ENCODE data around the gene ADORA2A.

The ADORA2A gene

DNA sequence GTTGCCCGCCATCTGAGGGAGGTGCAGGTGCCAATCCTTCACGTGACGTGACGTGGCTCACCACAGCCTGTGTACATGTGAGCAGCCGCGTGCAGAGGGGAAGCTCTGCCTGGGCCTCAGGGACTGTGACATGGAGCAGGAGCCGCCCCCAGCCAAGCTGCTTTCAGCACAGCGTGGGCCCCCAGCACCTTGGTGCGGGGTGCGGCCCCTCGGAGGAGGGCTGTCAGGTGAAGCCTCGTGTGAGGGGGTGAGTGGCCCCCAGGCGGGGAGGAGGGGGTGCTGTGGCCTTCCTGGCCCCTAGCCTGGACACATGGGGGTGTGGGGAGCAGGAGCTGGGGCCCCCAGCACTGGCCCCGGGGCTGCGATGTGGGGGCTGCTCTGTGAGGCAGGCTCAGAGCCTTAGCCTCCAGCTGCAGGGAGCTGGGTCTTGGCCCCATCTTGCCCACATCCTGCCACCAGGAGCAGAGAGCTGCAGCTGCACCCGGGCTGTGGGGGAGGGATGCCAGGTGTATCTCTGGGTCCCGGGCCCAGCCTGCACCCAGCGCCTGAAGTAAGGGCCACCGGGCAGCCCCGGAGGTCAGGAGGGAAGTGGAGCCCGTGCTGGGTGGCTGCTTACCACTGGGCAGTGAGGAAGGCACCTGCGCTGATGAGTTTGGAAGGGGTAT is at the start of gene ADORA2A:
Gene ADORA2A (plus strand): TSS at position 100 of the 665 bp plus-strand sequence. CDS start 5,806 bp downstream, outside the sequence.
- peak; percentile 87 for DNase-seq

DNA sequence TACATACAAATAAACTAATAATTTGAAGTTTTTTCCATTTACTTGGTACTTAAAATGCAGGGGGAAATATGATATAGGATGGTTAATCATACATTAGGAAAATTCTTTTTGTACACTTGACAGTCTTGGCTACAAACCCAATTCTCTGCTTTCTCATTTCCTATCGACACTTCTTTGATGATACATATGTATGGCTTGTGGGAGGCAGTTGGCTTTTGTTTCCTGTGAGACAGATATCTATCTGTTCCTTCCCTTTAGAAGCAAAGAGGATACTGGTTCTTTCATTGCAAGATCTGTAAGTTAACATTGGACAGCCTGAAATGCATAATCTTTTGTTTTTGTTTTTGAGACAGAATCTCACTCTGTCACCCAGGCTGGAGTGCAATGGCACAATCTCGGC is 47.9 kb upstream of the ADORA2A start:
- no peak for DNase-seq

DNA sequence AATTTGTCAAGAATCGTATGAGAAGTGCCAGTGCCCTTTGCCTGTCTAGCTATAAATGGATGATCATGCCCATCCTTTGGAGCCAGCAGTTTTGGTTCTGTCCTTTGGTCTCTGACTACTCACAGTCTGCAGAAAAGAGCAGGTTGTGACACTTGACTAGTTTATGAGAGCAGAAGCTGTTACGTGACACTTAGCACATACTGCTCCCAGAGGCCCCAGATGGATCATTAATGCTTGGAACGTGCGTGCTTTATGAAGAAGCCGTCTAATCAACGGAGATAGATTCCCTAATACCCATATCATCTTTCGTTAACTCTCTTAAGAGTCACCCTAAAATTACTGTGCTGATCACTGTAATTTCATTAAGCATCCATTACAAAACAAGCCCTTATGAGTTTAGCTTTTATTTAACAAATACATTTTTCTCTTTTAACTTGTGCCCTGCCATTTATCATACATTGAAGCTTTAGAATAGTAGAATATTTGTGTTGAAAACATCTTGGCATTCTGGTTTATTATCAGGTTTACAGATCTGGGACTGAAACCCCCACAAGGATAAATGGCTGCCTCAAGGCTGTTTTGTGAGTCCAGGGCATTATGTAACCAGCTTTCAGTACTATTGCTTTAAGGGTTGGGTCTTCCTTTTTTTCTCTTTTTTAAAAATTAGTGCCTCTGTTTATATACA is 47.0 kb upstream of the ADORA2A start:
- no peak for DNase-seq

DNA sequence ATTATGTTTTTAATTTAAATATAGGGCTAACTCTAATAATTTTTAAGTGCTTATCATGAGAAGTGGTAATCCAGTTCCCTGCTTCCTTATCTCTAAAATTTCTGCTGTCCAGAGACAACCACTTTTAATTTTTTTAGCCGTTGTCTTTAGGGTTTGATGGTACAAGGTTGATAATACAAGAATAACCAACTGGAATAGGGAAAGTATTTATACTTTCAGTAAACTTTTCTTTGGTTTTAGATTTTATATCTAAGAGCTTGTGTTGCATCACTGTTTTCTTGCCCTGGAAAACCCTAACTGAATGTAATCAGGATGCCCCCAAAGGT is 46.5 kb upstream of the ADORA2A start:
- no peak for DNase-seq

DNA sequence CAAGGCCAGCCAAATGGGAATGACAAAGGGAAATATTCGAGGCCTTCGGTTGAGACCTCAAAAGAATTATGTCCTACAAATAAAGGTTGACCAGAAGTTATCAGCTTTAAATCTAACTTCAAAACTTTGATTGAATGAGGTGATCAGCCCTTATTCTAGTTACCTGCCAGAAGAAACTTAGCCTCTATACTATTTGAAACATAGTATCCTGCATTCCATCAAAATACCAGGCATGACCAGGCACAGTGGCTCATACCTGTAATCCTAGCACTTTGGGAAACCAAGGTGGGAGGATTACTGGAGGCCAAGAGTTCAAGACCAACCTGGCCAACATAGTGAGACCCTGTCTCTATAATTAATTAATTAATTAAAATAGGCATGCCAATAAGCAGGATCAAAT is 44.3 kb upstream of the ADORA2A start:
- DNase-seq: no peak

DNA sequence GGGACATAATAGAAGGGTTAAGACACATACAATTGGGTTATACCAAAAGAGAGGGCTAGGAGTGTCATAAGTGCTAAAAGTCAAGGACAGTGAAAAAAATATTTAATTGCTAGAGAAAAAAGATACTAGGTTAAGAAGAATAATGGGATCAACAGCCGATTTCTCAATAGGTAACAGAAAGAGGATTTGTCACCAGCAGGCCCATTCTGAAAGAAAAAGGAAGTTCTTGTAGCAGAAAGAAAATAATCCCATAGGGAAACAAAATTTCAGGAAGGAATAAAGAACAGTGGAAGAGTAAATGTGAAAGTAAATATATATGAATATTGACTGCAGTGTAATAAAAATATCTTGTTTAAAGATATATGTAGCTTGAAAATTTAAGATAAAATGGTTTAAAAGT is 43.3 kb upstream of the ADORA2A start:
- DNase-seq: no peak

DNA sequence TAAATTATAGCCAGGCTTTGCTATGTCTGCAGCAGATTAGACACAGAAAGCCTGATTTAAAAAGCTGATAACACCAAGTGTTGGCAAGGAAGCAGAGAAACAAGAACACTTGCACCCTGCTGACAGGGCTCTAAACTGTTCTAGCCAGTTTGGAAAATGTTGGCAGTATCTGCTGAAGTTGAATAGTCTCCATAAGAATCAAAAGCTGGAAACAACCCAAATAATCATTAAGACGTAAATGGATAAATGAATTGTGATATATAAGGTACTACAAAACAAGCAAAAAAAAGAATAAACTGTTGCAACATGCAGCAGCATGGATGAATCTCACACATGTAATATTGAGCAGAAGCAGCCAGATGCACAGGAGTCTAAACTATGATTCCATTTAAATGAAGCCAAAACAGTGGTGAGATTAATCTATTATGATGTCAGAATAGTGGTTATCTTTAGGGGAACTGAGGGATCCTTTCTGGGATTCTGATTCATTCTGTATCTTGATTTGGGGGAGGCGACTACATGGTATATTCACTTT is 40.4 kb upstream of the ADORA2A start:
- no peak for DNase-seq

DNA sequence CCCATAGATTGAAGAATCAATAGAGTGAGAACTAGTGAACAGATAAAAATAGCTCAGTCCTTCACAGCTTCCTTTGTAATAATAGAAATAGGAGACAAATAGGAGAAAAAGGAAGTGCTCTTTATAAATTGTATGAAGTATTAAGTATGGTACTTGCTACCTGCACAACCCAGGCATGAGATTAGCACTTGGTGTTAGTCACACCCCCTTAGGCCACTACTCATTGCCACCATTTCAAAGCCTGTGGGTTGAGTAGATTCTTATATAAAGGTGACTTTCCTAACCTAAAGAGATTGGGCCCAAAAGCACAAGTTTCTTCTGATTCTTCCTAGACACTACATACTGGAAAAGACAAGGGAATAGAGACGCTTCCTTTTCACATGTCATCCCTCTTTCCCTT is 37.7 kb upstream of the ADORA2A start:
- no peak for DNase-seq

DNA sequence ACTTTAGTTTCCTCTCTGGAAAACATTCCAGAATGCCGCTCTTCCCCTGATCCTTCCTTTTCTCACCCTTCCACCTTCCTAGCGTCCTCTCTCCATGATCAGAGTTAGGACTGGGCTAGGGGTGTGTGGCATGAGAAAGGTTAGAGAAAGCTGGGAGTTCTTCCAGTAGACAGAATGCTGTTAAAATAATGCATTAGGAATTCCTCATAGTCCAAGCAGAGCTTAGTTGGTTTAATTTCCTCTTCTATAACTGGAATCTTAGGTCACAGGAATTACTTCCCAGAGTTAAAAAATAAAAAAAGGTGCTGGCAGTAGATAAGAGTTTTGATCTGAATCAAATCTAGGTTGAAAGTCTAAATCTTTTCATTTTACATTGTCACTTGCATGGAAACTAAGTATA is 37.2 kb upstream of the ADORA2A start:
- no peak for DNase-seq

DNA sequence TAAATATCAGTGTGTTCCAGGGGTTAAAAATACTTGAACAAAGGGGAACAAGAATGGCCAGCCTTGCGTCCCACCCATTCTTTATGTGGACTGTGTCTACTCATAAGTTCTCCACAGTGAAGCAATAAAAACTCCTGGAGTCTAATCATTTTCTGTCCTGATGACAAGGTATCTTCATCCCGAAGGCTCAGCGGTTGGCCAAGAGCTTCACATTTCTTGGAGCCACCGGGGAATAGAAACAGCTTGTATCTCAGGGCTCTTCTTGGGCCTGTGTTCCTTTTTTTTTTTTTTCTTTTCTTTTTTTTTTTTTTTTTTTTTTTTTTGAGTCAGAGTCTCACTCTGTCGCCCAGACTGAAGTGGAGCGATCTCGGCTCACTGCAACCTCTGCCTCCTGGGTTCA is 36.8 kb upstream of the ADORA2A start:
- no peak for DNase-seq

DNA sequence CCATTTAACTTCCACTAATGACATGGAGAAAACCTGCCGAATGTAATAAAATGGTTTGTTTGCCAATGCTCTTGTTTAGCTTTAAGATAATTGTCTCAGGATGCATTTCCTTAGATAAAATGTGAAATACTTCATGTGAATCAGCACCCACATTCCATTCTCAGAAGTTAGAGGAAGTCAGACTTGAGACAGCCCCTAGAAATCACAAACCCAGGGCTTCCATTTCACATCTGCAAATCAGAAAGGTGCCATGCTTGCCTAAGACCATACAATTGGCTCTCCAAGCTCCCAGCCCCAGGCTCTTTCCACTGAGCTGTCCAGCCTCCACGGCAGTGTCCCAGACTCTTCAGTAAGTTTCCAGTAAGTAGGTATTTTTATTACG is 35.6 kb upstream of the ADORA2A start:
- no peak for DNase-seq

DNA sequence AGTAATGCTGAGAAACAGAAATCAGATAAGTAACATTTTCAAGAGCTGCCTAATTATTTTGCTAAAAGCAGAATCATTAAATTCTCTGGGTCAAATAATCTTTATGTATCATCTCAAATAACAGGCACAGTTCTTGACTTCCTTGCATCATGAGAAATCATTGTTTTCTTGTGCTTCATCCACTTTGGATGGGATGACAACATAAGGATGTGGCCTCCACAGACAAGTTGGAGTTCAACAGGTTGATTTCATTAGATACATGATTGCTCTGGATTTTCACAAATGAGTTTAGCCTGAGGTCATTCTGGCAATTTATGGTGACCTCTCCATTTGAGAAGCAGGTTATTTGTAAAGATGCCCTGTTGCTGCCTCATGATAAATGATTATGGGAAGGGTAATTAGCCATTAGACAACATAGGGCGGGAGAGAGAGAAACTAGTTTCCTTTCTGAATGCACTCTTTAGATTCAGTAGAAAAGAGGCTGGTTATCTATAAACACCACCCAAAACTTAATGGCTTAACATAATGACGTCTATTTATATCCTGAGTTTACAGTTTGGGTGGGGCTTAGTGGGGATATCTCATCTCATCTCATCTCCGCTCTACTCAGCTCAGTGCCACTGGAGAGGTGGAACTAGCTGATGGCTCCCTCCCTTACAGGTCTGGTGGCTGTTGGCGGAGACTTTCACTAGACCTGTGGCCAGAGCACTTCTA is 35.0 kb upstream of the ADORA2A start:
- no peak for DNase-seq

DNA sequence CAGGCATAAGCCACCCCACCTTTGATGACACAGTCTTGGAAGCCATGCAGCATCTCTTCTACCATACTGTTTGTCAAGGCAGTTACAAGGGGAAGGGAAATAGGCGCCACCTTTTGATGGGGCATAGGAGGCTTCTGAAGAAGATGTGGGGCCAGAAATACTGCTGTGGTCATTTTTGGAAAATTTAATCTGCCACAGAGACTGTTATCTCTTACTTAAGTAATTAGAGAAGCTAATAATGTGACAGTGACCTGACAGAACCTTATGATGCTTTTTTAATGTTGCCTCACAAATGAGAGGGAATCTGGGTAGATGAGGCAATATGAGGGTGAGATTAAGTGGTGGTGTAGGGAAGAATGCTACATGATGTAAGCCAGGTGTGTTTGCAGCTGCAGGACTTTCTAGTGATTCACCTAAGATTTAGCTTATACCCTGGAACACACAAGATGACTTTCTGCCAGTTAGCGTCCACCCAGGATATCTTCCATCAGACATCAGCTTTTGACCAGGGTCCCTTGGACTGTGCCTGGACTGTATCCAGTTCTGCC is 34.3 kb upstream of the ADORA2A start:
- DNase-seq: no peak

DNA sequence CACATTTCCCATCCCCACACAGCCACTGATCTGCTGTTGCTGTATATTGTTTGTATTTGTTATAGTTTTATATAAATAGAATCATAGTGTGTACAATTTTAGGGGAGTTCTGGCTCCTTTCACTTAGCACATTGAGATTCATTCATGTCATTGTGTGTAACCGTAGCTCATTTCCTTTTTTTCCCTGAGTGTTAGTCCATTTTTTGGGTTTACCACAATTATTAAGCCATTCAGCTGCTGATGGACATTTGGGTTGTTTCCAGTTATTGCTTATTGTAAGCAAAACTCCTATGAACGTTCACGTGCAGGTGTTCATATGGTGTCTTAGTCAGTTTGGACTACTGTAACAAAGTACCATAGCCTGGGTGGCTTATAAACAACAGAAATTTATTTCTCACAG is 33.6 kb upstream of the ADORA2A start:
- no peak for DNase-seq

DNA sequence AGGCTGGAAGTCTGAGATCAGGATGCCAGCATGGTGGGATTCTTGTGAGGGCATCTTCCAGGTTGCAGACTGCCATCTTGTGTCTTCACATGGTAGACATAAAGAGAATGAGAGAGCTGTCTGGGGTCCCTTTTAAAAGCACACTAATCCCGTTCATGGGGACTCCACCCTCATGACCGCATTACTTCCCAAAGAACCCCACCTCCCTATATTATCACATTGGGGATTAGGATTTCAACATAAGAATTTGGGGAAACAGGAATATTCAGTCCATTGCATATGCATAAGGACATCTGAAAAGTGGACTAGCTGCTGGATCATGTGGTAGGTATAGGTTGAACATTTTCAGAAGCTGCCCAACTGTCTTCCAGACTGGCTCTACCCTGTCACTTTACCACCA is 33.1 kb upstream of the ADORA2A start:
- no peak for DNase-seq

DNA sequence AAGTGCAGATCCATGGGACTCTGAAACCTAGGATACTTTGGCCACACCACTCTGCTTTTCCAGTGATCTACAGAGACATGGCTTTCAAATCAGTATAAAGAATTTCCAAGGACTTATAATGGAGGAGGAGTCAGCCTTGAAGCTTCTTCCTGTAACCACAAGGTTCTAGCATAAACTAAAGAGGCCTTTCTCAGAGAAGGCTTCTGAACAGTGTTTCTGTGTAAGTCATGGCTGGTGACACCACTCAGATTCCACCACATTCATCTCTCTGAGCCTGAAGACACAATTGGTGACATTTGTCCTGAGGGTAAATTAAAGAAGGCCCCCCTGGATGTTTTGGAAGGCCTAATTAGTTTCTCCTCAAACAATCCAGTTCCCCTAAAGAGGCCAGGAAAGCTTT is 29.0 kb upstream of the ADORA2A start:
- no peak for DNase-seq

DNA sequence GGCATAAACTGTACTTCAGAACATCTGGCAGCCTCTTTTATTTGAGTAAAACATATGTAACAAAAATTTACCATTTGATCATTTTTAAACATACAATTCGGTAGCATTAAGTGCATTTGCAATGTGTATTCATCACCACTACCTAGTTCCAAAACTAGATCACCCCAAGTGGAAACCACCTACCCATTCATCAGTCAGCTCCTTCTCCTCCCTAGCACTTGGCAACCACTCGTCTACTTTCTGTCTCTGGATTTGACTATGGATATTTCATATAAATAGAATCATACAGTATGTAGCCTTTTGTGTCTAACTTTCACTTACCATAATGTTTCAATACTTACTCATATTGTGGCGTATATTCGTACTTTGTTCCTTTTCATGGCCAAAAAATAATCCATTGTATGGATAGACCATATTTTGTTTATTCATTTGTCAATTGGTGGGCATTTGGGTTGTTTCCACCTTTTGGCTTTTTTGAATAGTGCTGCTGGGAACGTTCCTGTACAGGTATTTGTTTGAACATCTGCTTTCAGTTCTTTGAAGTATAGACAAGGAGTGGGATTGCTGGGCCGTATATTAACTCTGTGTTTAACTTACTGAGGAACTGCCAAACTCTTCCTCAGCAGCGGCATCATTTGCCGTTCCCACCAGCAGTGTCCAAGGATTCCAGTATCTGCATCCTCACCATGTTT is 27.2 kb upstream of the ADORA2A start:
- DNase-seq: no peak

DNA sequence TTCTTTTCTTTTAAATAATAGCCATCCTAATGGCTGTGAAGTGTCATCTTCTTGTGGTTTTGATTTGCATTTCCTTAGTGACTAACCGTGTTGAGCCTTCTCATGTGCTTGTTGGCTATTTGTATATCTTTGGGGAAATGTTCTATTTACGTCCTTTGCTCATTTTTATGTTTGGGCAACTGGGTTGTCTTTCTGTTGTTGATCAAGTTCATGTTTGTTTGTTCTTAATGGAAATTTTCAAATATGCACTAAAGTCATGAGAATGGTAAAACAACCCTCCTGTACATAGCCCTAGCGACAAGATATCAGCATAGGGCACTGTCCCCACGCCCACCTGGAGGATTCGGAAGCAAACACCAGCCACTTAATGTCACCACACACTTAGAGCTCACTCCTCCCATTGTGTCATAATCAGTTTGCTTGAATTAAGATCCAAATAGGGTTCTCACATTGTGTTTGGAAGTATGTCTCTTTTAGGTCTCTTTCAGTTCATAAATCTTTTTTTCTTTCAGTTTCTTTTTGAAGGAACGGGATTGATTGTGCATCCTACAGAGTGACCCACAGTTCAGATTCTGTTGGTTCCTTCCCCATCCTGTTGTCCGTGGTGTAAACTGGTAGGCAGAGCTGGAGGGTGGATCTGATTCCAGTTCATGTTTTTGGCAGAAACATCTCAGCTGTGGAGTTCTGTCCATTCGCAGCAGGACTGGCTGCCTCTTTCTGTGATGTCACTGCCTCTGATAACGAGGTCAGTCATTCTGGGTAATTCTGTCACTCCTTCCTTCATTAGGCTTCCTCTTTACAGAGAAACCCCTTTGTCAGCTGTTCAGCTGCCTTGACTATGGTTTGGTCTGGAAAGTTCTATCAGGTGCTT is 26.4 kb upstream of the ADORA2A start:
- DNase-seq: peak; percentile 18

DNA sequence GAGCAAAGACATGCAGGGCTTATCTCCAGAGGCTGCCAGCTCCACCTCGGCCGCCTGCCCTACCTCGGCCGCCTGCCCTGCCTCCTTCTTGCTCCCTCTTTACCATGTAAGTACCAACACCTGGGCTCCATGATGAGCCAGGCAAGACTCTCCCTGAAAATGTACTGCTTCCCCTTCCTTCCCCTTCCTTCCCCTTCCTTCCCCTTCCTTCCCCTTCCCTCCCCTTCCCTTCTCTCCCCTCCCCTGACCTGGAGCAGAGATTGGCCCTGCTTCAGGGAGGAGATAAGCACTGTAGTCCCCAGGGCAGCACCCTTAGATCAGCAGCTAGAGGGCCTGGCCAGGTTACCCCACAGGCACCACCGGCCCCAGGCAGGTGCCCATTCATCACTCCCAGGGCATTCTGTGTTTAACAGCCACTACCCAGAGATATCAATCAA is 25.4 kb upstream of the ADORA2A start:
- no peak for DNase-seq

DNA sequence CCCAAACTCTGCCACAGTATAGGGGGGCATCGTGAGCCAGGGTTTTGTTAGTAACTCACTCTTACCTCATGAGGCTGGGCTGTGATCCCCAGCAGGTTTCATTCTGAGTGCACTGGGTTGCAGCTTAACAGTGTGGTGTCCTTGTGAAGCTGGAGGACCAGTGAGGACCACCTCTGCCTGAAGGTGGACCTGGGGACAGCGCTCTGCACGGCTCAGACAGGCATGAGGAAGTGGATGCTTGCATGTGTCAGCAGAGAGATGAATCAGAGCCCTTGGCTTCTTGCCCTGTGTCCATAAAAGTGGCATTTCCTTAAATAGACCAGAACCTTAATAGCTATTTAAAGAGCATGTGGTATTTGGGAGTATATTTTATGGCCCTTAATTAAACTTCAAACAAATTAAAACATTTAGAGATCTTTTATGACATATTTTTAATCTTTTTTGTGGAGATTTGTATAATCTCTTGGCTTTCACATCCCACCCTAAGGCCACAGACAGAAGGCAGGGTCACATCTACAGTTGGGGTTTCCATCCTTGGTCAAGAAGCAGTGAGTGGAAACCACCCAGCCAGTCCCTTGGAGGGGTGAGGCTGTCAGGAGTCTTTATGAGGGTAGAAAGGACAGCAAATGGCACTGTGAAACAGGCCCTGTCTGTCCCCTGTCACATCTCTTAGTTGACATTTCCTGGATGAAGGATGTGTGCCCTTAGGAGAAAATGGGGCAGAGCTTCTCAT is 24.8 kb upstream of the ADORA2A start:
- no peak for DNase-seq

DNA sequence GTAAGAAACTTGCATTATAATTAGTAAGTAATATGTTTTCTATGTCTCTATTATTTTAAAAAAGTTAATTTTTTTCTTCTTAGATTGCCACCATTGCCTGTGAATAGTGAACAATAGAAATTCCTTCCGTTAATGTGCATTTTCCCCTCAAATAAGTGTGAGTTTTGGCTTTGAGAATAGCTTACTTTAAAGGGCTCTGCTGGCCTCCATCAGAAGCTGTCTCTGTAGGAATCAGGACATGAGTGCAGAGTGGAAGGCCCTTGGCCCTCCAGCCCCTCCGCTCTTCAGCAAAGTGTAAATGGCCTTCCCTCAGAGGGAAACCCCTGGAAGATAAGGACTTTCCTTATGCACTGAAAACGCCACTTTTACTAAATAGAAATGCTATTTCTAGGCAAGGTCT is 24.1 kb upstream of the ADORA2A start:
- DNase-seq: no peak

Data from CD4-positive, alpha-beta T cell treated with Interleukin-21 for 1 hour (primary cell).